ENCODE measurements around the gene ABCA13.

DNA sequence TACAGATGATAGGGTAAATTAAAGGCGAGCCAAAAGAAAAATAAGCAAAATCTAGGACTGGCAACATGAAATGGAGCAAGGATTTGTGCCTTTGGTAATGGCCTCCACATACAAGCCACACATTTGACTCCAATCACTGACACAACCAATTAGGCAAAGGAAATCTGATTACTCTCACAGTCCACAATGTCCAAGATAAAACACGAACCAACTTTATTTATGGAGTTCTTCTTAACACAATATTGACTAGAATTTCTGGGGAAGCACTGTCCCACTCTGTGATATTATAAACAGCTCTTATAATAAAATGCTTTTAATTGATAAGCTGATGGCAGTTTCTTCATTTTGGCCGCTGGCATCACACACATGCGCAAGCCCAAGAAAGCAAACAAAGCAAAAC, 334.2 kb downstream of the ABCA13 start:
- TF ChIP-seq RAD21 (IDR thresholded peaks at IDR 0.05; ENCODE audit: low read depth) (no peak), CEBPB (IDR thresholded peaks at IDR 0.05) (no peak), EP300 (IDR thresholded peaks at IDR 0.05; ENCODE audit: borderline replicate concordance) (no peak), NFIC (IDR thresholded peaks at IDR 0.05) (no peak), TEAD4 (IDR thresholded peaks at IDR 0.05) (no peak), MAX (IDR thresholded peaks at IDR 0.05) (no peak)

All from Ishikawa (cell line).